DOHH2 (cell line): ENCODE results near the gene MAPK13.

Experiments used
- EZH2phosphoT487 ChIP-seq: fragments of 200-600 bp; sonication (generic); IDR thresholded peaks from 2 replicates; pipeline ENCODE4 v1.6.1; 2017; ENCODE audit warnings: borderline replicate concordance, mild to moderate bottlenecking, antibody characterized with exemption, low read length, moderate library complexity, mixed read lengths
- TF ChIP-seq, protein P1 (sequence below): fragments of 200-600 bp; sonication (generic); IDR thresholded peaks from one replicate; pipeline ENCODE4 v1.5.1; 2014; ENCODE audit warnings: antibody characterized with exemption, mild to moderate bottlenecking, low read depth, low read length; ENCODE audit not compliant: poor library complexity, severe bottlenecking

DNA sequence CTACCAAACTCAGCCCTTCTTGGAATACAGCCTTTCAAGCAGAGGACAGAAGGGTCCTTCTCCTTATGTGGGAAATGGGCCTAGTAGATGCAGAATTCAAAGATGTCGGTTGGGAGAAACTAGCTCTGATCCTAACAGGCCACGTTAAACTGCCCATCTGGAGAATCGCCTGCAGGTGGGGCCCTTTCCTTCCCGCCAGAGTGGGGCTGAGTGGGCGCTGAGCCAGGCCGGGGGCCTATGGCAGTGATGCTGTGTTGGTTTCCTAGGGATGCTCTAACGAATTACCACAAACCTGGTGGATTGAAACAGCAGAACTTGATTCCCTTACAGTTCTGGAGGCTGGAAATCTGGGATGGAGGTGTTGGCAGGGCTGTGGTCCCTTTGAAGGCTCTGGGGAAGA is 9.1 kb downstream of the MAPK13 start:
- TF ChIP-seq, protein P1, sequence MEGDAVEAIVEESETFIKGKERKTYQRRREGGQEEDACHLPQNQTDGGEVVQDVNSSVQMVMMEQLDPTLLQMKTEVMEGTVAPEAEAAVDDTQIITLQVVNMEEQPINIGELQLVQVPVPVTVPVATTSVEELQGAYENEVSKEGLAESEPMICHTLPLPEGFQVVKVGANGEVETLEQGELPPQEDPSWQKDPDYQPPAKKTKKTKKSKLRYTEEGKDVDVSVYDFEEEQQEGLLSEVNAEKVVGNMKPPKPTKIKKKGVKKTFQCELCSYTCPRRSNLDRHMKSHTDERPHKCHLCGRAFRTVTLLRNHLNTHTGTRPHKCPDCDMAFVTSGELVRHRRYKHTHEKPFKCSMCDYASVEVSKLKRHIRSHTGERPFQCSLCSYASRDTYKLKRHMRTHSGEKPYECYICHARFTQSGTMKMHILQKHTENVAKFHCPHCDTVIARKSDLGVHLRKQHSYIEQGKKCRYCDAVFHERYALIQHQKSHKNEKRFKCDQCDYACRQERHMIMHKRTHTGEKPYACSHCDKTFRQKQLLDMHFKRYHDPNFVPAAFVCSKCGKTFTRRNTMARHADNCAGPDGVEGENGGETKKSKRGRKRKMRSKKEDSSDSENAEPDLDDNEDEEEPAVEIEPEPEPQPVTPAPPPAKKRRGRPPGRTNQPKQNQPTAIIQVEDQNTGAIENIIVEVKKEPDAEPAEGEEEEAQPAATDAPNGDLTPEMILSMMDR = no peak
- no peak for TF ChIP-seq EZH2phosphoT487
